Left ventricle myocardium inferior (tissue), 1 donor: ENCODE measurements around the gene TNRC6C. TPM values are rescaled to one million over a fixed set of nuclear protein-coding genes. Genes with fewer than 3 reads are reported as not detected.
A peak's percentile ranks its signal among the peaks of the same experiment; 100 is the strongest.

ENCODE experiments used
- DNase-seq: peaks from one replicate; pipeline ENCODE4 v3.0.0-alpha.2; 2020
- H3K27ac ChIP-seq: fragments of 200-600 bp; replicated peaks from 2 replicates; pipeline ENCODE4 v1.8.0; 2021
- H3K27me3 ChIP-seq: fragments of 200-600 bp; 2 replicates; pipeline ENCODE4 v1.8.0; 2021; ENCODE audit warnings: low read depth
- H3K36me3 ChIP-seq: fragments of 200-600 bp; 2 replicates; pipeline ENCODE4 v1.8.0; 2021
- H3K4me1 ChIP-seq: fragments of 200-600 bp; 2 replicates; pipeline ENCODE4 v1.8.0; 2021
- H3K4me3 ChIP-seq: fragments of 200-600 bp; 2 replicates; pipeline ENCODE4 v1.8.0; 2021; ENCODE audit warnings: mild to moderate bottlenecking, moderate library complexity
- H3K9me3 ChIP-seq: fragments of 200-600 bp; replicated peaks from 2 replicates; pipeline ENCODE4 v1.8.0; 2021
- intact Hi-C: fragments of 100-400 bp; cut with micrococcal nuclease; formaldehyde crosslinking; loops from one replicate; pipeline ENCODE4 v1.11.0; 2022
- total RNA-seq: library from RNA; stranded (reverse); fragmentation: NEBNext Ultra II Directional; extraction: Animal tissue kit (Norgen Biotek cat#: 25700); gene quantifications from one replicate; pipeline ENCODE4 v1.2.1, GENCODE V29; 2021
- TF ChIP-seq, protein P1 (sequence below): fragments of 200-600 bp; IDR thresholded peaks from 2 replicates; pipeline ENCODE4 v1.8.0; 2021; ENCODE audit warnings: antibody characterized with exemption, mild to moderate bottlenecking, borderline replicate concordance
- donor health status: DM: no; HTN: yes; CAD: no; lungs with severe emphysema.

Gene TNRC6C
- total RNA-seq, 1 donor from 2014 or later, result 19.7 TPM

DNA sequence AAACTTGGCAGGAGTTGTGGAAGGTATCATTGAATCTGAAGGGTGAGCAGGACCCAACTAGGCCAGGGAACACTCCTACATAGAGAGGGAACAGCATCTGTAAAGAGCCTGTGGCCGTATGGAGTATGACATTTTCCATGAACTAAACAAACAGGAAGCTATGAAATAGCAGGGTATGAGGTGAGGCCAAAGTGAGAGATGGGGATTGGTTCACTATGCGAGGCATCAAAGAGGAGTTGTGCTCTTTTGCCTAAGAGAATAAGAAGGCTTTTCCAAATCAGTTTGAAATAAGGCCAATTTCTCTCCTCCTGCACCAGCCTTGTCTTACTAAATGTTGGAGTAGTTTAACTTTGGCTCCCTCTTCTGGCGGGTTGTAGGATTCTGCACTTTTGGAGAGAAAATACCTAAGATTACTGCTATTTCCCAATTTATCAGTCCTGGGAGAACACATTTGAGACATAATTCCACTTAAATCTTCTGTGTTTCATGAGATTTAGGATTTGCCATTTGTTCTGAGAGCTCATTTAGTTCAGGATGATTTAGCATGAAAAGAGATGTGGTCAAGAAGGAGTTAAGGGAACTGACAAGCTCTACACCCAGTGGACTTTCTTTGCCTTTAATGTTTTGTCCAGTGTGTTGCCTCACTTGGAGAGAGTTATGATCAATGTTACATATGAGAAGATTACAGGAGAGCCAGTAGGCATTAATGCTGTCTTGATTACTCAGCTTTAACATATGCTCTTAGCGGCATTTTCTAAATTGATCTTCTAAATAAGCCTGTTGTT, 55.4 kb downstream of the TNRC6C start:
- no peak for DNase-seq
- Histone ChIP-seq H3K9me3 (no peaks in the 10 kb centered on the region), H3K27me3 (no peaks in the 10 kb centered on the region), H3K36me3 (peaks cover 28% of the 10 kb centered on the region), H3K4me3 (no peak overlapping the region), H3K27ac (peak overlapping the region; percentile 39), H3K4me1 (peaks cover 30% of the 10 kb centered on the region)
- intact Hi-C loops, result loop anchor here (5.0 kb wide), 2 partner anchors 242 to 472 kb away; no protein-coding TSS in a partner anchor
- TF ChIP-seq, protein P1, sequence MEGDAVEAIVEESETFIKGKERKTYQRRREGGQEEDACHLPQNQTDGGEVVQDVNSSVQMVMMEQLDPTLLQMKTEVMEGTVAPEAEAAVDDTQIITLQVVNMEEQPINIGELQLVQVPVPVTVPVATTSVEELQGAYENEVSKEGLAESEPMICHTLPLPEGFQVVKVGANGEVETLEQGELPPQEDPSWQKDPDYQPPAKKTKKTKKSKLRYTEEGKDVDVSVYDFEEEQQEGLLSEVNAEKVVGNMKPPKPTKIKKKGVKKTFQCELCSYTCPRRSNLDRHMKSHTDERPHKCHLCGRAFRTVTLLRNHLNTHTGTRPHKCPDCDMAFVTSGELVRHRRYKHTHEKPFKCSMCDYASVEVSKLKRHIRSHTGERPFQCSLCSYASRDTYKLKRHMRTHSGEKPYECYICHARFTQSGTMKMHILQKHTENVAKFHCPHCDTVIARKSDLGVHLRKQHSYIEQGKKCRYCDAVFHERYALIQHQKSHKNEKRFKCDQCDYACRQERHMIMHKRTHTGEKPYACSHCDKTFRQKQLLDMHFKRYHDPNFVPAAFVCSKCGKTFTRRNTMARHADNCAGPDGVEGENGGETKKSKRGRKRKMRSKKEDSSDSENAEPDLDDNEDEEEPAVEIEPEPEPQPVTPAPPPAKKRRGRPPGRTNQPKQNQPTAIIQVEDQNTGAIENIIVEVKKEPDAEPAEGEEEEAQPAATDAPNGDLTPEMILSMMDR, result peak; percentile 84

DNA sequence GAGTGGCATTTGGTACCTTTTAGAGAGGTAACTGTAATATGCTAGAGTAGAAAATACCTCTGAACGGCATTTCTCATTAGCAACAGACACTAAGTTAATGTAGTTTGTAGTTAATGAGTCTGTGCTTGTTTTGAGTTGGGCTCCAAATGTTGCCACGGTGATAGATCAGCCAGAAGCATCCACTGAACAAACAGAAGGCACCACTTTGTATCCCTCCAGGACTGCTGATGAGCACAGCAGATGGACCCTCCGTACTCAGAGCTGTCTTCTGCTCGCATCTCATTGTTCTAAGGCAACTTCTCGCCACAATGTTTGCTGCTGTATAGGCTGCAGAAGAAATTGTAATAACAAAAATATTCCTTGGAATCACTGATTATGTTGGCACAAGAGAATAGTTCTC, 56.1 kb downstream of the TNRC6C start:
- intact Hi-C loops, result loop anchor here (5.0 kb wide), 2 partner anchors 242 to 472 kb away; no protein-coding TSS in a partner anchor
- H3K4me1 ChIP-seq, result peaks cover 30% of the 10 kb centered on the region
- no peak overlapping the region for H3K27ac ChIP-seq
- no peaks in the 10 kb centered on the region for H3K27me3 ChIP-seq
- no peak overlapping the region for H3K4me3 ChIP-seq
- no peak for DNase-seq
- H3K36me3 ChIP-seq, result peaks cover 21% of the 10 kb centered on the region
- TF ChIP-seq, protein P1, result no peak
- no peaks in the 10 kb centered on the region for H3K9me3 ChIP-seq

GRCh38 chr17:78016852-78017251, 58.3 kb downstream of the TNRC6C start:
- TF ChIP-seq, protein P1, result no peak

GRCh38 chr17:78019367-78019975, 61.0 kb downstream of the TNRC6C start:
- Histone ChIP-seq H3K4me1 (peaks cover 30% of the 10 kb centered on the region), H3K36me3 (no peaks in the 10 kb centered on the region), H3K9me3 (no peaks in the 10 kb centered on the region), H3K4me3 (no peak overlapping the region), H3K27ac (peak overlapping the region; percentile 45), H3K27me3 (no peaks in the 10 kb centered on the region)
- TF ChIP-seq, protein P1, result peak; percentile 71
- DNase-seq, result no peak
- intact Hi-C loops, result no loop called here

More at GRCh38 chr17:78016852-78017251, 58.3 kb downstream of the TNRC6C start:
- H3K9me3 ChIP-seq, result no peaks in the 10 kb centered on the region
- intact Hi-C loops, result loop anchor here (2.0 kb wide), 1 partner anchor 74 kb away; no protein-coding TSS in a partner anchor
- H3K36me3 ChIP-seq, result peaks cover 14% of the 10 kb centered on the region
- no peak overlapping the region for H3K4me3 ChIP-seq
- H3K27me3 ChIP-seq, result no peaks in the 10 kb centered on the region
- H3K4me1 ChIP-seq, result peaks cover 46% of the 10 kb centered on the region
- no peak overlapping the region for H3K27ac ChIP-seq
- DNase-seq, result no peak

- H3K4me3 ChIP-seq, result no peak overlapping the region
- intact Hi-C loops, result no loop called here
- TF ChIP-seq, protein P1, result no peak
- H3K36me3 ChIP-seq, result peaks cover 5% of the 10 kb centered on the region
- no peaks in the 10 kb centered on the region for H3K9me3 ChIP-seq
- peaks cover 30% of the 10 kb centered on the region for H3K4me1 ChIP-seq
- DNase-seq, result no peak
- no peak overlapping the region for H3K27ac ChIP-seq
- H3K27me3 ChIP-seq, result no peaks in the 10 kb centered on the region
Observed at GRCh38 chr17:78019976-78020716, 61.6 kb downstream of the TNRC6C start.
